ENCODE results near the gene VCL. TPM values are rescaled to one million over a fixed set of nuclear protein-coding genes. Genes with fewer than 3 reads are reported as not detected.

VCL gene
- total RNA-seq, 1 experiment from 2014 or later, result 291 TPM

GRCh38 chr10:73967544-73967943 lies 30.4 kb upstream of the VCL start:
- peak overlapping the region; percentile 12 to 67; a peak in 3 of 5 replicates for H3K4me3 Mint-ChIP-seq
- no peak for TF ChIP-seq CTCF (conservative IDR thresholded peaks at IDR 0.05)
- Histone ChIP-seq H3K56ac (ENCODE audit: insufficient read length, low read depth, low read length) (no peak overlapping the region), H3K18ac (ENCODE audit: insufficient read length, low read depth, low read length) (peak overlapping the region; percentile 87), H3K79me2 (ENCODE audit: insufficient read depth, low read length) (no peaks in the 10 kb centered on the region), H2AK5ac (ENCODE audit: insufficient read length, low read length) (peak overlapping the region; percentile 58), H4K5ac (ENCODE audit: insufficient read length, low read depth, low read length) (peak overlapping the region; percentile 91), H3K23me2 (ENCODE audit: insufficient read length, low read depth, low read length, poor library complexity, severe bottlenecking) (no peaks in the 10 kb centered on the region), H2BK12ac (ENCODE audit: insufficient read length, low read depth, low read length) (peak overlapping the region; percentile 70), H3K27ac (ENCODE audit: insufficient read length, low read depth, low read length) (peak overlapping the region; percentile 98), H2BK5ac (ENCODE audit: insufficient read length, low read length) (peak overlapping the region; percentile 93), H4K91ac (ENCODE audit: insufficient read length, low read depth, low read length) (peak overlapping the region; percentile 77), H3K9ac (ENCODE audit: extremely low read depth, insufficient read length, low read length) (peak overlapping the region; percentile 34), H2AFZ (ENCODE audit: low read length) (no peak overlapping the region), H3K4ac (ENCODE audit: low read depth, low read length) (peak overlapping the region; percentile 81; the same call in 1 of the 2 replicates), H3T11ph (ENCODE audit: low read length) (peak overlapping the region; percentile 23), H3K9me3 (ENCODE audit: control insufficient read depth, low read depth, low read length) (no peaks in the 10 kb centered on the region), H3K4me2 (ENCODE audit: insufficient read depth, insufficient read length, low read length) (peak overlapping the region; percentile 44), H2BK20ac (ENCODE audit: low read depth, low read length, poor library complexity, severe bottlenecking) (no peak overlapping the region), H3K79me1 (ENCODE audit: insufficient read depth, low read depth, low read length, poor library complexity, severe bottlenecking) (no peaks in the 10 kb centered on the region), H4K8ac (replicated peaks; ENCODE audit: insufficient read length, low read depth, low read length) (peak overlapping the region; percentile 62), H3K27me3 (ENCODE audit: insufficient read depth, low read length) (no peaks in the 10 kb centered on the region), H2BK15ac (ENCODE audit: low read depth, low read length) (0 out of 2 replicates have a peak overlapping the region, but pooled peaks have one; percentile 29), H2BK120ac (ENCODE audit: low read depth, low read length, poor library complexity, severe bottlenecking) (peak overlapping the region; percentile 90), H3K23ac (ENCODE audit: insufficient read length, low read depth, low read length) (no peak overlapping the region), H4K20me1 (ENCODE audit: control insufficient read depth, insufficient read depth, insufficient read length) (no peaks in the 10 kb centered on the region), H3K4me1 (ENCODE audit: insufficient read depth, low read length) (peaks cover 9% of the 10 kb centered on the region; the same call in 1 of the 2 replicates), H3K14ac (ENCODE audit: insufficient read depth, low read length) (peak overlapping the region; percentile 90; the same call in 1 of the 2 replicates)
- no peaks in the 10 kb centered on the region for H3K36me3 Mint-ChIP-seq (ENCODE audit: insufficient read depth in 1 of 3, low read depth in 3 of 3)
- no peaks in the 10 kb centered on the region for H3K27me3 Mint-ChIP-seq (ENCODE audit: low read depth)
- peak overlapping the region; percentile 99 to 100 (median 100) for H3K27ac Mint-ChIP-seq
- no peak for DNase-seq
- peaks cover 51 to 74% of the 10 kb centered on the region in 2 experiments for H3K4me1 Mint-ChIP-seq
- WGBS (ENCODE audit: extremely low coverage, insufficient read length, low lambda C conversion rate), result no CpG with 5 or more reads among the region's 5 CpGs
- H3K9me3 Mint-ChIP-seq, result no peaks in the 10 kb centered on the region

Measured in H9 (cell line).